Esophagus muscularis mucosa (tissue), 3 donors: ENCODE measurements around the gene FILIP1L.

ENCODE experiments used
- CTCF ChIP-seq, 3 experiments: fragments of 200-600 bp in 2 of 3; fragments of 450-650 bp in 1 of 3; sonication (generic) in 2 of 3; IDR thresholded peaks; one replicate each; pipeline ENCODE4 v1.5.1; 2017 to 2019; ENCODE audit warnings: antibody characterized with exemption in 3 of 3, mild to moderate bottlenecking in 2 of 3, moderate library complexity in 1 of 3
- POLR2A ChIP-seq: fragments of 450-650 bp; IDR thresholded peaks from one replicate; pipeline ENCODE4 v1.6.1; 2017; ENCODE audit warnings: antibody characterized with exemption, moderate library complexity, mild to moderate bottlenecking, low read depth

DNA sequence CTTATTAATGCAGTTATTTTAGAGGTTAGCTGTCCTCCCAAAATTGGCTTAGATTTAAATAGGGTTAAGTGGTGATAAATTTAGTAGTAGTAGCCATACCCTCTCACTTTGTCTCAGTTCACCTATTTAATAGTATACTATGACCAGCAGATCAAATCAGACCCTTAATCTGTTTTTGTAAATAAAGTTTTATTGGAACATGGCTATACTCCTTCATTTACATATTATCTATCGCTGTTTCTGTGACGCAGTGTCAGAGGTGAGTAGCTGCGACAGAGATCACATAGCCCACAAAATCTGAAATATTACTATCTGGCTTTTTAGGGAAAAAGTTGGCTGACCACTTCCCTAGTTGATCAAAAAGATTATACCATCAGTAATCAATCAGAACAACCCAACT, 113.2 kb downstream of the FILIP1L start:
- TF ChIP-seq CTCF (IDR thresholded peaks at IDR 0.05) (no peak), POLR2A (no peak)
